Keratinocyte (primary cell): ENCODE measurements around the gene GOPC. TPM values are rescaled to one million over a fixed set of nuclear protein-coding genes. Genes with fewer than 3 reads are reported as not detected.
A peak's percentile ranks its signal among the peaks of the same experiment; 100 is the strongest.

ENCODE experiments used
- DNase-seq: peaks from one replicate; pipeline ENCODE4 v3.0.0-alpha.2; 2011; ENCODE audit warnings: low read depth, missing footprints, low spot score
- FAIRE-seq: peaks from 2 replicates; lab custom pipeline; 2011; peaks lifted over from hg19 to GRCh38; lab: Jason Lieb, UNC
- H2AFZ ChIP-seq: 2 replicates; pipeline ENCODE4 v1.6.0; 2012; ENCODE audit warnings: low read length, control low read depth, inconsistent platforms; ENCODE audit not compliant: control insufficient read depth
- H3K27ac ChIP-seq: 2 replicates; pipeline ENCODE4 v1.5.1; 2011; ENCODE audit warnings: low read length; ENCODE audit not compliant: control insufficient read depth, insufficient read depth
- H3K27me3 ChIP-seq: 3 replicates; pipeline ENCODE4 v1.6.0; 2011; ENCODE audit warnings: low read length; ENCODE audit not compliant: control insufficient read depth, insufficient read depth; ENCODE audit errors: extremely low read depth
- H3K36me3 ChIP-seq, 2 experiments: 2 replicates in 1 of 2; 3 replicates in 1 of 2; pipeline ENCODE4 v1.5.1; 2011; ENCODE audit warnings: low read length in 2 of 2, mild to moderate bottlenecking in 1 of 2; ENCODE audit not compliant: control insufficient read depth in 2 of 2, insufficient read depth in 2 of 2; ENCODE audit errors: extremely low read depth in 1 of 2
- H3K4me1 ChIP-seq: 3 replicates; pipeline ENCODE4 v1.5.1; 2011; ENCODE audit warnings: low read length; ENCODE audit not compliant: control insufficient read depth, insufficient read depth; ENCODE audit errors: extremely low read depth
- H3K4me2 ChIP-seq: 3 replicates; pipeline ENCODE4 v1.6.0; 2011; ENCODE audit warnings: low read depth, low read length; ENCODE audit not compliant: control insufficient read depth, insufficient read depth; ENCODE audit errors: extremely low read depth
- H3K4me3 ChIP-seq, 3 experiments: fragments of 200-600 bp in 1 of 3; sonication (generic) in 1 of 3; 2 replicates in 2 of 3; 3 replicates in 1 of 3; pipeline ENCODE4 v1.5.1; 2011 to 2016; ENCODE audit warnings: low read length in 3 of 3, mild to moderate bottlenecking in 3 of 3, control low read depth in 2 of 3, inconsistent platforms in 1 of 3, low read depth in 1 of 3, mixed read lengths in 1 of 3, mixed run types in 1 of 3, moderate library complexity in 1 of 3; ENCODE audit not compliant: control insufficient read depth in 2 of 3, insufficient read depth in 2 of 3; ENCODE audit errors: extremely low read depth in 1 of 3
- H3K79me2 ChIP-seq: 2 replicates; pipeline ENCODE4 v1.6.0; 2012; ENCODE audit warnings: low read length; ENCODE audit not compliant: control insufficient read depth, insufficient read depth
- H3K9ac ChIP-seq: 3 replicates; pipeline ENCODE4 v1.6.0; 2011; ENCODE audit warnings: low read length; ENCODE audit not compliant: control insufficient read depth, insufficient read depth; ENCODE audit errors: extremely low read depth
- H3K9me1 ChIP-seq: 3 replicates; pipeline ENCODE4 v1.6.0; 2011; ENCODE audit warnings: low read length; ENCODE audit not compliant: control insufficient read depth, insufficient read depth; ENCODE audit errors: extremely low read depth
- H3K9me3 ChIP-seq: 2 replicates; pipeline ENCODE4 v1.5.1; 2012; ENCODE audit warnings: low read depth, low read length; ENCODE audit not compliant: control insufficient read depth
- H4K20me1 ChIP-seq: 3 replicates; pipeline ENCODE4 v1.6.0; 2011; ENCODE audit warnings: low read length; ENCODE audit not compliant: control insufficient read depth, insufficient read depth; ENCODE audit errors: extremely low read depth
- CTCF ChIP-seq, 3 experiments: IDR thresholded peaks in 1 of 3; conservative IDR thresholded peaks in 1 of 3; optimal IDR thresholded peaks in 1 of 3; 2 replicates in 2 of 3; 3 replicates in 1 of 3; pipeline versions ENCODE3 to v1.5.1; 2011; ENCODE audit warnings: low read length in 3 of 3, mild to moderate bottlenecking in 3 of 3, moderate library complexity in 2 of 3, control low read depth in 1 of 3, inconsistent platforms in 1 of 3; ENCODE audit not compliant: insufficient read depth in 2 of 3; ENCODE audit errors: extremely low read depth in 1 of 3
- EZH2 ChIP-seq: IDR thresholded peaks from one replicate; pipeline ENCODE4 v1.6.1; 2012; ENCODE audit warnings: inconsistent platforms, mild to moderate bottlenecking, low read length, moderate library complexity
- dilution Hi-C: fragments of 300-500 bp; cut with MboI; formaldehyde crosslinking; loops from one replicate; pipeline ENCODE4 v1.7.0; 2020; ENCODE audit warnings: low sequenced_read_pairs; ENCODE audit not compliant: extremely low pct_ligation_motif_present
- polyA plus RNA-seq, 5 experiments: library from polyadenylated mRNA; depleted of rRNA in 3 of 5; stranded (reverse) in 3 of 5; stranded (forward) in 1 of 5; unstranded in 1 of 5; fragments of >200 nt; gene quantifications; 1 replicate in 1 of 5; 2 replicates in 3 of 5; 3 replicates in 1 of 5; pipeline versions ENCODE4 v1.2.1 to v1.2.3, GENCODE V29; 2011 to 2012; ENCODE audit warnings: missing spikeins in 2 of 5, low read depth in 1 of 5, low replicate concordance in 1 of 5

Gene GOPC
- polyA plus RNA-seq, 1 donor (not counting 4 experiments of a cell fraction or from before 2014, with no cell fraction given) = 33.9 TPM

- Histone ChIP-seq H3K4me3 (no peak overlapping the region), H4K20me1 (no peaks in the 10 kb centered on the region), H3K9ac (no peak overlapping the region), H3K79me2 (no peaks in the 10 kb centered on the region), H2AFZ (no peak overlapping the region), H3K4me1 (peaks cover 54% of the 10 kb centered on the region), H3K9me1 (no peaks in the 10 kb centered on the region), H3K27ac (no peak overlapping the region), H3K9me3 (no peaks in the 10 kb centered on the region), H3K27me3 (no peaks in the 10 kb centered on the region), H3K4me2 (peak overlapping the region; percentile 12), H3K36me3 (peaks cover 10 to 16% of the 10 kb centered on the region in 2 experiments)
- TF ChIP-seq EZH2 (no peak), CTCF (optimal IDR thresholded peaks at IDR 0.05 in 1 of 3, IDR thresholded peaks at IDR 0.05 in 1 of 3, conservative IDR thresholded peaks at IDR 0.05 in 1 of 3; ENCODE audit: extremely low read depth in 1 of 3, insufficient read depth in 2 of 3, low read length in 3 of 3) (no peak)
- FAIRE-seq = no peak
- DNase-seq = no peak
- dilution Hi-C loops = no loop called here
Observed at GRCh38 chr6:117544716-117545115, 57.6 kb downstream of the GOPC start.

GRCh38 chr6:117542493-117542892, 59.8 kb downstream of the GOPC start:
- DNase-seq (peak; percentile 26), FAIRE-seq (peak; percentile 94)
- H3K9me3 ChIP-seq = no peaks in the 10 kb centered on the region
- H2AFZ ChIP-seq = no peak overlapping the region
- peaks cover 8 to 14% of the 10 kb centered on the region in 2 experiments for H3K36me3 ChIP-seq
- no peaks in the 10 kb centered on the region for H3K9me1 ChIP-seq
- H4K20me1 ChIP-seq = no peaks in the 10 kb centered on the region
- H3K27me3 ChIP-seq = no peaks in the 10 kb centered on the region
- no peak overlapping the region for H3K4me3 ChIP-seq
- H3K4me1 ChIP-seq = peaks cover 32% of the 10 kb centered on the region
- dilution Hi-C loops = no loop called here
- H3K27ac ChIP-seq = peak overlapping the region; percentile 17
- TF ChIP-seq CTCF (optimal IDR thresholded peaks at IDR 0.05 in 1 of 3, IDR thresholded peaks at IDR 0.05 in 1 of 3, conservative IDR thresholded peaks at IDR 0.05 in 1 of 3; ENCODE audit: extremely low read depth in 1 of 3, insufficient read depth in 2 of 3, low read length in 3 of 3) (no peak), EZH2 (no peak)
- peak overlapping the region; percentile 2 for H3K4me2 ChIP-seq
- H3K9ac ChIP-seq = no peak overlapping the region
- no peaks in the 10 kb centered on the region for H3K79me2 ChIP-seq
